ENCODE data around the gene SRGAP3. TPM values are rescaled to one million over a fixed set of nuclear protein-coding genes. Genes with fewer than 3 reads are reported as not detected.

The SRGAP3 gene
- total RNA-seq, 6 experiments from 2014 or later, result 1.8 to 5.2 (median 3.1) TPM

- ATAC-seq (no peak), DNase-seq (no peak)
- no peaks in the 10 kb centered on the region for H3K27me3 ChIP-seq
- no peaks in the 10 kb centered on the region for H3K9me3 ChIP-seq
- H3K36me3 ChIP-seq, result no peaks in the 10 kb centered on the region
- intact Hi-C loops (cut with DNase I), result no loop called here
- H3K27ac ChIP-seq, result no peak overlapping the region
- TF ChIP-seq POLR2A (IDR thresholded peaks at IDR 0.05), result no peak
- TF ChIP-seq CTCF (IDR thresholded peaks at IDR 0.05), result no peak
- 85% methylated on average over 2 of the region's 3 CpGs for WGBS (ENCODE audit: insufficient coverage, low coverage, low lambda C conversion rate, missing lambda C conversion rate)
- H3K4me1 ChIP-seq, result no peaks in the 10 kb centered on the region
- H3K4me3 ChIP-seq, result no peak overlapping the region
Measured at GRCh38 chr3:8945890-8946600, 303.4 kb downstream of the SRGAP3 start.

GRCh38 chr3:8942746-8943488, 306.5 kb downstream of the SRGAP3 start:
- Histone ChIP-seq H3K4me1 (peaks cover 0 to 2% (median 0%) of the 10 kb centered on the region in 4 donors), H3K27me3 (no peaks in the 10 kb centered on the region), H3K9me3 (no peaks in the 10 kb centered on the region), H3K36me3 (no peaks in the 10 kb centered on the region), H3K27ac (no peak overlapping the region), H3K4me3 (no peak overlapping the region)
- 81% methylated on average over 4 of the region's 4 CpGs for WGBS (ENCODE audit: insufficient coverage, low coverage, low lambda C conversion rate, missing lambda C conversion rate)
- ATAC-seq (no peak), DNase-seq (no peak)
- intact Hi-C loops (cut with DNase I), result no loop called here
- TF ChIP-seq POLR2A (IDR thresholded peaks at IDR 0.05), result no peak
- TF ChIP-seq CTCF (IDR thresholded peaks at IDR 0.05), result no peak

- no peak overlapping the region for H3K27ac ChIP-seq
- H3K36me3 ChIP-seq, result no peaks in the 10 kb centered on the region
- TF ChIP-seq POLR2A (IDR thresholded peaks at IDR 0.05), result no peak
- no peak for TF ChIP-seq CTCF (IDR thresholded peaks at IDR 0.05)
- no peak overlapping the region for H3K4me3 ChIP-seq
- H3K4me1 ChIP-seq, result peaks cover 0 to 7% (median 0%) of the 10 kb centered on the region in 4 donors
- intact Hi-C loops (cut with DNase I), result no loop called here
- H3K9me3 ChIP-seq, result no peaks in the 10 kb centered on the region
- WGBS (ENCODE audit: insufficient coverage, low coverage, low lambda C conversion rate, missing lambda C conversion rate), result 100% methylated on average over 3 of the region's 4 CpGs
- no peak for ATAC-seq
- no peaks in the 10 kb centered on the region for H3K27me3 ChIP-seq
- DNase-seq, result no peak
Measured at GRCh38 chr3:8942115-8942514, 307.3 kb downstream of the SRGAP3 start.

- peaks cover 0 to 7% (median 0%) of the 10 kb centered on the region in 4 donors for H3K4me1 ChIP-seq
- no peaks in the 10 kb centered on the region for H3K36me3 ChIP-seq
- H3K4me3 ChIP-seq, result no peak overlapping the region
- H3K27ac ChIP-seq, result peak overlapping the region in 1 of 3 donors; percentile 51
- no peaks in the 10 kb centered on the region for H3K27me3 ChIP-seq
- WGBS (ENCODE audit: insufficient coverage, low coverage, low lambda C conversion rate, missing lambda C conversion rate), result 65% methylated on average over 1 of the region's 1 CpG
- ATAC-seq, result peak; percentile 48 to 73 (median 56)
- no peaks in the 10 kb centered on the region for H3K9me3 ChIP-seq
- TF ChIP-seq POLR2A (IDR thresholded peaks at IDR 0.05), result no peak
- peak; percentile 37 to 43 (median 39) for TF ChIP-seq CTCF (IDR thresholded peaks at IDR 0.05)
- intact Hi-C loops (cut with DNase I), result no loop called here
- no peak for DNase-seq
Measured at GRCh38 chr3:8938021-8938420, 311.4 kb downstream of the SRGAP3 start.
